HTR-8/SVneo (cell line): ENCODE data around the gene PSAPL1.
"Not testable (repeated sequence)": the region's sequence is repeated elsewhere in the genome, so short reads cannot be mapped to it uniquely, and the experiment has no call there.

Experiments used
- DNase-seq: peaks from one replicate; pipeline ENCODE4 v3.0.0; 2011; ENCODE audit warnings: low spot score, mixed read lengths; ENCODE audit not compliant: insufficient read length
- FAIRE-seq: peaks from 2 replicates; lab custom pipeline; 2011; peaks lifted over from hg19 to GRCh38; lab: Jason Lieb, UNC

PSAPL1 gene

GRCh38 chr4:7460566-7460965 lies 25.8 kb upstream of the PSAPL1 start:
- no peak for DNase-seq
- FAIRE-seq, result no peak

- FAIRE-seq, result no peak
These were observed 24.7 kb upstream of the PSAPL1 start for GRCh38 chr4:7459471-7459870.

GRCh38 chr4:7458477-7458876 lies 23.7 kb upstream of the PSAPL1 start:
- DNase-seq, result no peak
- no peak for FAIRE-seq

More at GRCh38 chr4:7459471-7459870, 24.7 kb upstream of the PSAPL1 start:
- no peak for DNase-seq

- FAIRE-seq, result no peak
- DNase-seq, result no peak
These were observed 23.3 kb upstream of the PSAPL1 start for GRCh38 chr4:7458066-7458425.

- FAIRE-seq (no peak), DNase-seq (no peak)
These were observed 22.7 kb upstream of the PSAPL1 start for GRCh38 chr4:7457201-7458065.

- not testable (repeated sequence) for DNase-seq, FAIRE-seq
These were observed 18.1 kb upstream of the PSAPL1 start for GRCh38 chr4:7452802-7453201.

- DNase-seq (no peak), FAIRE-seq (no peak)
These were observed 17.1 kb upstream of the PSAPL1 start for GRCh38 chr4:7451800-7452199.

GRCh38 chr4:7451434-7451789 lies 16.7 kb upstream of the PSAPL1 start:
- no peak for DNase-seq
- FAIRE-seq, result no peak

GRCh38 chr4:7450775-7451433 lies 16.2 kb upstream of the PSAPL1 start:
- FAIRE-seq (no peak), DNase-seq (no peak)

- DNase-seq (no peak), FAIRE-seq (no peak)
These were observed 13.3 kb upstream of the PSAPL1 start for GRCh38 chr4:7448036-7448435.

GRCh38 chr4:7447236-7447635 lies 12.5 kb upstream of the PSAPL1 start:
- no peak for FAIRE-seq
- no peak for DNase-seq

GRCh38 chr4:7444731-7445130 lies 10.0 kb upstream of the PSAPL1 start:
- no peak for DNase-seq
- no peak for FAIRE-seq

- no peak for FAIRE-seq
- no peak for DNase-seq
These were observed 9.6 kb upstream of the PSAPL1 start for GRCh38 chr4:7444314-7444713.

- DNase-seq (no peak), FAIRE-seq (no peak)
These were observed 7.9 kb upstream of the PSAPL1 start for GRCh38 chr4:7442574-7443162.

GRCh38 chr4:7441201-7441600 lies 6.5 kb upstream of the PSAPL1 start:
- DNase-seq (no peak), FAIRE-seq (no peak)

- no peak for FAIRE-seq
- DNase-seq, result no peak
These were observed 5.0 kb upstream of the PSAPL1 start for GRCh38 chr4:7439699-7440098.

- FAIRE-seq (no peak), DNase-seq (no peak)
These were observed 1.5 kb upstream of the PSAPL1 start for GRCh38 chr4:7436256-7436655.

- DNase-seq (no peak), FAIRE-seq (no peak)
These were observed 836 bp upstream of the PSAPL1 start for GRCh38 chr4:7435471-7436061.

- no peak for FAIRE-seq
- no peak for DNase-seq
These were observed 477 bp downstream of the PSAPL1 start for GRCh38 chr4:7434141-7434765.

GRCh38 chr4:7433376-7434140 lies 1.2 kb downstream of the PSAPL1 start:
- DNase-seq, result no peak
- FAIRE-seq, result no peak
